ENCODE results near the gene KCNJ2. TPM values are rescaled to one million over a fixed set of nuclear protein-coding genes. Genes with fewer than 3 reads are reported as not detected.

KCNJ2 gene
- 1.0 TPM in 2 replicates for total RNA-seq

DNA sequence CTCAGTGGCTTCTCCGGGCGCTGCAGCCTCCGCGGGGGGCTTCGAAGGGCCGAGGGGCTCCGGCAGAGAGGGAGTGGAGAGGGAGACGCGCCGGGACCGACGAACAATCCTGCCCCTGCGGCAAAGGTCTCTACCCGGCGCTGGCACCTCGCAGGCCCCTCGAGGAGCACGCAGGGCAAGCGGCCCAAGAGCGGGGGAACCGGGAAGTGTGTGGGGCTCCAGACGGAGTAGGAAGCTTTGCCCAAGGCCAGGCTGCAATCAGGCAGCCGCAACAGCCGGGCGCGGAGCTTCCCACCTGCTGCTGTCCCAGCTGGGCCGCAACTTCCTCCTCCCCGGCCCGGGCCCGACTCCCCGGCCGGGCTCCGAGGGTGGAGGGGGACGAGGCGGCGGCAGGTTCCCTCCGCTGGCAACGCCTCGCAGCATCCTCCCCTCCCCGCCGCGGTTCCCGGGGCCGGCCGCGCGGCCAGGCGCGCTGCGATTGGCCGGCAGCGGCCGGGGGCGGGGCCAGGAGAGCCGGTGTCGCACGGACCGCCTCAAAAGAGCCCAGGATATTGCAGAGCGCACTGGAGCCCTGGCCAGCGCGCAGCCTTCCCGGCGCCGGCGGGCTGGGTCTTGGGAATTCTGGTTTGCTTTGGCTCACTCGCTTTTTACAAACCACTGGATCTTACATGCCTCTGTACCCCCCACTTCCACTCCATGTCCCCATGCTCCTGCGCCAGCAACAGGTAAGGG, at the start of gene KCNJ2:
TSS of gene KCNJ2 (plus strand) at position 556 of the 732 bp plus-strand sequence. CDS start 5,508 bp downstream, outside the sequence.

Other genes starting within 250 kb of the KCNJ2 start
- gene KCNJ16, start 94.3 kb upstream of the KCNJ2 start, total RNA-seq = not detected in 2 replicates